MCF 10A (cell line): ENCODE measurements around the gene SLC6A12. TPM values are rescaled to one million over a fixed set of nuclear protein-coding genes. Genes with fewer than 3 reads are reported as not detected.
"Not testable (repeated sequence)": the region's sequence is repeated elsewhere in the genome, so short reads cannot be mapped to it uniquely, and the experiment has no call there.

Experiments used
- BruUV-seq: library from RNA; stranded (reverse); fragments of 400-500 nt; replicated peaks from 2 replicates; lab custom pipeline; 2021; lab: Mats Ljungman, UMichigan
- CTCF ChIA-PET: fragments of 300-600 bp; sonication (Branson Sonifier 250); formaldehyde crosslinking; extraction: SDS; loops from one replicate; lab custom pipeline; 2021; ENCODE audit warnings: antibody characterized with exemption, inconsistent platforms; lab: Yijun Ruan, JAX
- POLR2A ChIA-PET: fragments of 300-600, 350-650 bp; sonication (Branson Sonifier 250); formaldehyde crosslinking; extraction: SDS; loops from one replicate; lab custom pipeline; 2020; ENCODE audit warnings: antibody characterized with exemption, inconsistent platforms; lab: Yijun Ruan, JAX
- DNase-seq: peaks from one replicate; pipeline ENCODE4 v3.0.0-alpha.2; 2018; ENCODE audit not compliant: unreplicated experiment
- H3K27ac Mint-ChIP-seq: one replicate; pipeline ENCODE4 v1.8.0; 2022; ENCODE audit warnings: mild to moderate bottlenecking, low read depth, mixed read lengths; ENCODE audit not compliant: unreplicated experiment
- H3K27me3 Mint-ChIP-seq: one replicate; pipeline ENCODE4 v1.8.0; 2022; ENCODE audit warnings: mixed read lengths; ENCODE audit not compliant: insufficient read depth, unreplicated experiment
- H3K36me3 Mint-ChIP-seq: one replicate; pipeline ENCODE4 v1.8.0; 2022; ENCODE audit warnings: mild to moderate bottlenecking, moderate library complexity, mixed read lengths; ENCODE audit not compliant: insufficient read depth, unreplicated experiment
- H3K4me1 Mint-ChIP-seq: one replicate; pipeline ENCODE4 v1.8.0; 2022; ENCODE audit warnings: mixed read lengths; ENCODE audit not compliant: insufficient read depth, unreplicated experiment
- H3K4me3 Mint-ChIP-seq: one replicate; pipeline ENCODE4 v1.8.0; 2022; ENCODE audit warnings: mild to moderate bottlenecking, moderate library complexity, mixed read lengths; ENCODE audit not compliant: unreplicated experiment
- H3K9me3 Mint-ChIP-seq: one replicate; pipeline ENCODE4 v1.8.0; 2022; ENCODE audit warnings: mixed read lengths; ENCODE audit not compliant: unreplicated experiment
- CTCF ChIP-seq: fragments of 200-600 bp; IDR thresholded peaks from one replicate; pipeline ENCODE4 v1.8.0; 2022; ENCODE audit warnings: antibody characterized with exemption, mild to moderate bottlenecking; ENCODE audit not compliant: unreplicated experiment
- intact Hi-C: fragments of 100-400 bp; cut with micrococcal nuclease; formaldehyde crosslinking; loops from 2 replicates; pipeline ENCODE4 v1.14.1; 2022
- total RNA-seq: library from RNA; stranded (reverse); gene quantifications from 2 replicates; pipeline ENCODE4 v1.2.3, GENCODE V29; 2022

The SLC6A12 gene
- total RNA-seq, 1 experiment from 2014 or later: not detected

GRCh38 chr12:191541-191940 lies 22.4 kb downstream of the SLC6A12 start:
- no peak overlapping the region for H3K27ac Mint-ChIP-seq
- no peak for DNase-seq
- ChIA-PET CTCF (no interaction called here), POLR2A (no interaction called here)
- H3K4me1 Mint-ChIP-seq: no peaks in the 10 kb centered on the region
- no peaks in the 10 kb centered on the region for H3K9me3 Mint-ChIP-seq
- peaks cover 6% of the 10 kb centered on the region for H3K36me3 Mint-ChIP-seq
- TF ChIP-seq CTCF: no peak
- intact Hi-C loops: no loop called here
- no peak overlapping the region for H3K4me3 Mint-ChIP-seq
- H3K27me3 Mint-ChIP-seq: peaks cover 46% of the 10 kb centered on the region
- no TSS peak for BruUV-seq

GRCh38 chr12:190881-191280 lies 23.1 kb downstream of the SLC6A12 start:
- no peak for TF ChIP-seq CTCF
- H3K27me3 Mint-ChIP-seq: peaks cover 46% of the 10 kb centered on the region
- no peaks in the 10 kb centered on the region for H3K4me1 Mint-ChIP-seq
- no peak overlapping the region for H3K4me3 Mint-ChIP-seq
- H3K36me3 Mint-ChIP-seq: peaks cover 6% of the 10 kb centered on the region
- BruUV-seq: no TSS peak
- DNase-seq: no peak
- H3K27ac Mint-ChIP-seq: no peak overlapping the region
- no peaks in the 10 kb centered on the region for H3K9me3 Mint-ChIP-seq
- POLR2A ChIA-PET: no interaction called here
- intact Hi-C loops: no loop called here
- CTCF ChIA-PET: no interaction called here

- no peaks in the 10 kb centered on the region for H3K9me3 Mint-ChIP-seq
- peaks cover 33% of the 10 kb centered on the region for H3K27me3 Mint-ChIP-seq
- POLR2A ChIA-PET: interaction anchor here (0.7 kb wide), 1 partner anchor 71 kb away, joined by 3 read pairs; no protein-coding TSS in a partner anchor
- TF ChIP-seq CTCF: no peak
- no peak overlapping the region for H3K27ac Mint-ChIP-seq
- BruUV-seq: no TSS peak
- intact Hi-C loops: no loop called here
- peaks cover 6% of the 10 kb centered on the region for H3K36me3 Mint-ChIP-seq
- CTCF ChIA-PET: no interaction called here
- no peaks in the 10 kb centered on the region for H3K4me1 Mint-ChIP-seq
- no peak for DNase-seq
- no peak overlapping the region for H3K4me3 Mint-ChIP-seq
Measured at GRCh38 chr12:189622-189962, 24.4 kb downstream of the SLC6A12 start.

GRCh38 chr12:188910-189621 lies 24.9 kb downstream of the SLC6A12 start:
- H3K27ac Mint-ChIP-seq: no peak overlapping the region
- H3K27me3 Mint-ChIP-seq: peaks cover 28% of the 10 kb centered on the region

GRCh38 chr12:187986-188909 lies 25.7 kb downstream of the SLC6A12 start:
- peaks cover 20% of the 10 kb centered on the region for H3K27me3 Mint-ChIP-seq
- DNase-seq, H3K9me3 Mint-ChIP-seq, H3K27ac Mint-ChIP-seq, H3K4me3 Mint-ChIP-seq, POLR2A ChIA-PET, BruUV-seq, H3K36me3 Mint-ChIP-seq, H3K4me1 Mint-ChIP-seq, intact Hi-C loops: not testable (repeated sequence)
- CTCF ChIA-PET: interaction anchor here (0.6 kb wide), 1 partner anchor 35 kb away, joined by 3 read pairs; no protein-coding TSS in a partner anchor

More at GRCh38 chr12:188910-189621, 24.9 kb downstream of the SLC6A12 start:
- intact Hi-C loops: no loop called here
- no peaks in the 10 kb centered on the region for H3K4me1 Mint-ChIP-seq
- BruUV-seq: no TSS peak
- ChIA-PET CTCF (no interaction called here), POLR2A (interaction anchor here (0.7 kb wide), 1 partner anchor 71 kb away, joined by 3 read pairs; no protein-coding TSS in a partner anchor)
- peaks cover 6% of the 10 kb centered on the region for H3K36me3 Mint-ChIP-seq
- no peak for DNase-seq
- peak; percentile 21 for TF ChIP-seq CTCF
- H3K4me3 Mint-ChIP-seq: no peak overlapping the region
- no peaks in the 10 kb centered on the region for H3K9me3 Mint-ChIP-seq
